Right lobe of liver (tissue), 4 donors: ENCODE results near the gene MS4A15.

ENCODE experiments used
- CTCF ChIP-seq, 4 donors: fragments of 200-600 bp in 3 of 4; fragments of 450-650 bp in 1 of 4; IDR thresholded peaks; one replicate each; pipeline versions ENCODE4 v1.5.1 to v1.8.0; 2016 to 2022; ENCODE audit warnings: antibody characterized with exemption in 4 of 4, mild to moderate bottlenecking in 2 of 4
- POLR2A ChIP-seq: fragments of 450-650 bp; IDR thresholded peaks from one replicate; pipeline ENCODE4 v1.6.1; 2017; ENCODE audit warnings: antibody characterized with exemption, mild to moderate bottlenecking
- donor health status: DM: no; HTN: no; CAD: no.
- donor health status: DM: no; HTN: no; CAD: no.
- donor health status: DM: no; HTN: yes; CAD: no.

- no peak for TF ChIP-seq CTCF (IDR thresholded peaks at IDR 0.05)
- no peak for TF ChIP-seq POLR2A
These were observed 44.5 kb downstream of the MS4A15 start for GRCh38 chr11:60801194-60801593.
